A549 (cell line): ENCODE measurements around the gene HUNK.

Experiments used
- CTCF ChIP-seq: fragments of >200 bp; sonication (Bioruptor Twin); formaldehyde crosslinking; IDR thresholded peaks from 3 replicates; pipeline ENCODE4 v1.5.1; 2016
- MAX ChIP-seq: IDR thresholded peaks from 2 replicates; pipeline ENCODE4 v1.6.1; 2012
- POLR2A ChIP-seq: IDR thresholded peaks from 2 replicates; pipeline ENCODE4 v1.6.1; 2012; ENCODE audit warnings: mild to moderate bottlenecking, low read length

GRCh38 chr21:31846690-31847089 lies 26.1 kb upstream of the HUNK start:
- TF ChIP-seq POLR2A = no peak
- TF ChIP-seq CTCF = no peak
- TF ChIP-seq MAX = no peak
